Esophagus (tissue), 2 donors: ENCODE data around the gene ADAM10. TPM values are rescaled to one million over a fixed set of nuclear protein-coding genes. Genes with fewer than 3 reads are reported as not detected.
"Not testable (repeated sequence)": the region's sequence is repeated elsewhere in the genome, so short reads cannot be mapped to it uniquely, and the experiment has no call there.

Experiments
- H3K27ac ChIP-seq, 2 donors: one replicate each; pipeline ENCODE4 v1.5.1; 2013; ENCODE audit warnings: low read depth in 2 of 2, mild to moderate bottlenecking in 2 of 2, inconsistent platforms in 1 of 2, low read length in 1 of 2, moderate library complexity in 1 of 2
- H3K27me3 ChIP-seq, 2 donors: one replicate each; pipeline ENCODE4 v1.6.1; 2013; ENCODE audit warnings: low read length in 2 of 2, control low read depth in 1 of 2, mild to moderate bottlenecking in 1 of 2; ENCODE audit not compliant: insufficient read depth in 2 of 2, control insufficient read depth in 1 of 2
- H3K36me3 ChIP-seq, 2 donors: one replicate each; pipeline ENCODE4 v1.6.1; 2013; ENCODE audit warnings: low read length in 1 of 2; ENCODE audit not compliant: control insufficient read depth in 2 of 2, insufficient read depth in 2 of 2
- H3K4me1 ChIP-seq, 2 donors: one replicate each; pipeline ENCODE4 v1.6.1; 2013; ENCODE audit warnings: low read length in 1 of 2; ENCODE audit not compliant: control insufficient read depth in 2 of 2, insufficient read depth in 2 of 2
- H3K4me3 ChIP-seq, 2 donors: one replicate each; pipeline ENCODE4 v1.5.1; 2013; ENCODE audit warnings: low read length in 2 of 2, mild to moderate bottlenecking in 2 of 2, low read depth in 1 of 2, moderate library complexity in 1 of 2
- H3K9me3 ChIP-seq, 2 donors: one replicate each; pipeline ENCODE4 v1.6.1; 2013; ENCODE audit warnings: mild to moderate bottlenecking in 2 of 2, low read depth in 1 of 2, low read length in 1 of 2, moderate library complexity in 1 of 2; ENCODE audit not compliant: control insufficient read depth in 2 of 2, insufficient read depth in 1 of 2
- WGBS, 2 donors: extraction: QIAGEN DNeasy Blood & Tissue Kit; methylation state at CpG; one replicate each; pipeline ENCODE4 v1.1.7; 2013; 5-methylcytosine and 5-hydroxymethylcytosine counted together
- polyA plus RNA-seq, 2 donors: library from polyadenylated mRNA; stranded (reverse); fragments of 200-250 nt; gene quantifications; one replicate each; pipeline ENCODE4 v1.2.3, GENCODE V29; 2013
- donor health status: healthy with polysubstance abuse.
- donor health status: Bipolar disorder and iron deficiency.

Gene ADAM10
- polyA plus RNA-seq, 2 donors: 9.7 to 16.0 TPM

- H3K36me3 ChIP-seq: no peaks in the 10 kb centered on the region
- no peaks in the 10 kb centered on the region for H3K27me3 ChIP-seq
- no peak overlapping the region for H3K27ac ChIP-seq
- H3K4me1 ChIP-seq: no peaks in the 10 kb centered on the region
- peak overlapping the region; percentile 20 to 79 for H3K4me3 ChIP-seq
- H3K9me3 ChIP-seq: no peaks in the 10 kb centered on the region
- 63 to 64% methylated on average over 4 of the region's 4 CpGs for WGBS, 2 donors
Observed at GRCh38 chr15:58773024-58773423, 23.5 kb upstream of the ADAM10 start.

GRCh38 chr15:58771621-58772250 lies 22.2 kb upstream of the ADAM10 start:
- H3K4me1 ChIP-seq: no peaks in the 10 kb centered on the region
- no peaks in the 10 kb centered on the region for H3K9me3 ChIP-seq
- peak overlapping the region; percentile 79 to 97 for H3K4me3 ChIP-seq
- H3K27ac ChIP-seq: peak overlapping the region; percentile 99 to 100
- no peaks in the 10 kb centered on the region for H3K27me3 ChIP-seq
- H3K36me3 ChIP-seq: no peaks in the 10 kb centered on the region
- WGBS, 2 donors: 0% methylated on average over 37 to 40 of the region's 40 CpGs

GRCh38 chr15:58770857-58771620 lies 21.5 kb upstream of the ADAM10 start, which contains the start of gene MINDY2:
TSS of gene MINDY2 (plus strand) at chr15:58771302. CDS start at chr15:58771396, 94 bp downstream.
- no peaks in the 10 kb centered on the region for H3K4me1 ChIP-seq
- WGBS, 2 donors: 0 to 1% methylated on average over 75 of the region's 75 CpGs

GRCh38 chr15:58770519-58770856 lies 21.0 kb upstream of the ADAM10 start:
- peak overlapping the region; percentile 96 to 97 for H3K27ac ChIP-seq
- WGBS, 2 donors: 2% methylated on average over 9 of the region's 9 CpGs
- H3K9me3 ChIP-seq: no peaks in the 10 kb centered on the region
- no peaks in the 10 kb centered on the region for H3K36me3 ChIP-seq
- H3K4me1 ChIP-seq: no peaks in the 10 kb centered on the region
- H3K4me3 ChIP-seq: peak overlapping the region; percentile 49 to 97
- no peaks in the 10 kb centered on the region for H3K27me3 ChIP-seq

More at GRCh38 chr15:58770857-58771620, 21.5 kb upstream of the ADAM10 start, which contains the start of gene MINDY2:
- Histone ChIP-seq H3K9me3 (no peaks in the 10 kb centered on the region), H3K4me3 (peak within 1 kb of the TSS; percentile 79 to 97), H3K27ac (peak within 1 kb of the TSS; percentile 99 to 100), H3K36me3 (no peaks in the 10 kb centered on the region), H3K27me3 (no peaks in the 10 kb centered on the region)

GRCh38 chr15:58768601-58769004 lies 19.1 kb upstream of the ADAM10 start:
- not testable (repeated sequence) for H3K27ac ChIP-seq, H3K4me3 ChIP-seq, H3K27me3 ChIP-seq, H3K9me3 ChIP-seq, H3K4me1 ChIP-seq, H3K36me3 ChIP-seq
- 87 to 89% methylated on average over 7 of the region's 7 CpGs for WGBS, 2 donors

GRCh38 chr15:58766290-58766689 lies 16.8 kb upstream of the ADAM10 start:
- Histone ChIP-seq H3K36me3 (no peaks in the 10 kb centered on the region), H3K4me3 (no peak overlapping the region), H3K4me1 (no peaks in the 10 kb centered on the region), H3K9me3 (no peaks in the 10 kb centered on the region), H3K27ac (no peak overlapping the region), H3K27me3 (no peaks in the 10 kb centered on the region)
- 89 to 92% methylated on average over 5 of the region's 5 CpGs for WGBS, 2 donors

- H3K27me3 ChIP-seq: no peaks in the 10 kb centered on the region
- 91 to 92% methylated on average over 5 of the region's 5 CpGs for WGBS, 2 donors
Observed at GRCh38 chr15:58764468-58764867, 15.0 kb upstream of the ADAM10 start.

GRCh38 chr15:58762731-58763130 lies 13.2 kb upstream of the ADAM10 start:
- Histone ChIP-seq H3K4me3 (no peak overlapping the region), H3K4me1 (no peaks in the 10 kb centered on the region)
- 93 to 94% methylated on average over 1 of the region's 1 CpG for WGBS, 2 donors

More at GRCh38 chr15:58764468-58764867, 15.0 kb upstream of the ADAM10 start:
- H3K4me1 ChIP-seq: no peaks in the 10 kb centered on the region
- H3K9me3 ChIP-seq: no peaks in the 10 kb centered on the region
- no peak overlapping the region for H3K4me3 ChIP-seq
- H3K36me3 ChIP-seq: no peaks in the 10 kb centered on the region
- no peak overlapping the region for H3K27ac ChIP-seq

GRCh38 chr15:58762285-58762684 lies 12.8 kb upstream of the ADAM10 start:
- no peaks in the 10 kb centered on the region for H3K36me3 ChIP-seq
- H3K27ac ChIP-seq: no peak overlapping the region
- no peak overlapping the region for H3K4me3 ChIP-seq
- H3K27me3 ChIP-seq: no peaks in the 10 kb centered on the region
- no peaks in the 10 kb centered on the region for H3K4me1 ChIP-seq
- H3K9me3 ChIP-seq: no peaks in the 10 kb centered on the region

More at GRCh38 chr15:58762731-58763130, 13.2 kb upstream of the ADAM10 start:
- H3K9me3 ChIP-seq: no peaks in the 10 kb centered on the region
- no peak overlapping the region for H3K27ac ChIP-seq
- H3K36me3 ChIP-seq: no peaks in the 10 kb centered on the region
- no peaks in the 10 kb centered on the region for H3K27me3 ChIP-seq

- Histone ChIP-seq H3K9me3 (no peaks in the 10 kb centered on the region), H3K27me3 (no peaks in the 10 kb centered on the region), H3K36me3 (no peaks in the 10 kb centered on the region), H3K4me3 (no peak overlapping the region), H3K4me1 (no peaks in the 10 kb centered on the region), H3K27ac (no peak overlapping the region)
- 95 to 100% methylated on average over 1 of the region's 1 CpG for WGBS, 2 donors
Observed at GRCh38 chr15:58761010-58761388, 11.5 kb upstream of the ADAM10 start.
